Colon (tissue), 2 donors: ENCODE results near the gene NNAT.

Source experiments
- FAIRE-seq: peaks from 2 replicates; lab custom pipeline; 2012; peaks lifted over from hg19 to GRCh38; lab: Jason Lieb, UNC
- donor health status: control.
- donor health status: control.

NNAT gene

DNA sequence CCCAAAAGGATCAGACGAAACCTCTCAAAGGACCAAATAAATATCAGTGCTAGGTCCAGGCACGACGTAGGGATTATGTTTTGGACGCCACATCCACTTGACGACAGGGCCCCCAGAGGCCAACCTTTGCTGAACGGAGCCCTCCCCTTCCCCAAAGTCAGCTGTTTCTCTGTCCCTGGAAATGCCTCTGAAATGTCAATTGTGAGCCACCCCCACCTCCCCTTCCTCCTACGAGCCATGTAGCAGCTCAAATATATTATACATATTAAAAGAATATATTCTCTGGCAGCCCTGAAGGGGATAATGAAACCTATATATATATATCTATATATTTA lies 46.2 kb downstream of the NNAT start:
- no peak for FAIRE-seq

DNA sequence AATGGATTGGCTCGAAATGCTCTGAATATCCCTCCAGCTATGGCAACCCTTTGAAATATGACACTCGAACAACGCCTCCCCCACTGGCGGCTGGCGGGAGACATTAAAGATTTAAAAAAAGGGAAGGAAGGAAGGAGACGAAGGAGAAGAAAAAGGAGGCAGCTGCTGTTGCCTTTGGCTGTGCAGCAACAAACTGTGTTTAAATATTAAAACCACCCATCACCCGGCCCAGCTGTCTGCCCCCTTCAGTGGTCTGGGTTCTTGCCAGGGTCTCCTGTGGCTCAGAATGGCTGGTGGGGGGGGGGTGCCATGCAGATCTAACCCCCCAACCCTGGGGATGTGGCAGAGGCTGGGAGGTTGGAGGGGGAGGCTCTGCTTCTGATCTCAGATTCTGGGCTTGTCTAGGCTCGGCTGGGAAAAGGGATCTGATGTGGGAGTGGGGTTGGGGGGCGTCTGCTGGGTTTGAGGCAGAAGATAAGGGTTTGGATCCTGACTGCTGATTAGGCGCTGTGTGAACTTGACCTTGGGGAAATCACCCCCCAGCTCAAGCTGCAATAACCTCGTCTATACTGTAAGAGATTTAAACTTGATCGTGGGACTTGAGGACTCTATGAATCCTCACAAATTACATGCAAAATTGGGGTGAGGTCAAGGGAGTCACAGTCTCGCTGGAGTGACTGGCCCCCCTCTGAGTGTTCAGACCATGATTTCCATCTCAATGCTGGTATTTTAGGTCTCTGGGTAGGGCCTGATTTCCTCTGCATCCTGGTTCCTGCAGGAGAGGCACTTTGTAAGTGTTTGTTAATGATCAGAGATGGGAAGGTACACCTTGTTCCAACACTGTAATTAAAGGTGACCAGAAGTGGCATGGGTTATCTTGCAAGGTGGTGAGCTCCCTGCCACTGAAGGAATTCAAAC lies 46.9 kb downstream of the NNAT start:
- FAIRE-seq: no peak

DNA sequence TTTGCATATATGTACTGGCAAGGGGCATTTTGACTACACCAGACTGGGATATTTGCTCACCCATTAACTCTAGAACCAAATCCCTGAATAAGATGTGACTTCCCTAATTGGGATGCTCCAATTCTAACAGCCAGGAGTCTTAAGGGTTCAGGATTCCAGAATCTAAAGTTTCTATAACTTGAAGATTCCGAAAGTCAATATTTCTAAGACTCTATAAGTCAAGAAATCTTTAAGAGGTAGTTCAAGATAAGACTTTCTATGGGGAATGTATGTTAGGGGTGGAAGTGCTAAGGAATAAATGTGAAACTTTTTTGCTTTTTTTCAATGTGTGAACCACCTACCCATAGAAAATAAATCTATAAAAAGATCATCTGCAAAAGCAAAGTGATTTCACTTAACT lies 49.4 kb downstream of the NNAT start:
- no peak for FAIRE-seq

DNA sequence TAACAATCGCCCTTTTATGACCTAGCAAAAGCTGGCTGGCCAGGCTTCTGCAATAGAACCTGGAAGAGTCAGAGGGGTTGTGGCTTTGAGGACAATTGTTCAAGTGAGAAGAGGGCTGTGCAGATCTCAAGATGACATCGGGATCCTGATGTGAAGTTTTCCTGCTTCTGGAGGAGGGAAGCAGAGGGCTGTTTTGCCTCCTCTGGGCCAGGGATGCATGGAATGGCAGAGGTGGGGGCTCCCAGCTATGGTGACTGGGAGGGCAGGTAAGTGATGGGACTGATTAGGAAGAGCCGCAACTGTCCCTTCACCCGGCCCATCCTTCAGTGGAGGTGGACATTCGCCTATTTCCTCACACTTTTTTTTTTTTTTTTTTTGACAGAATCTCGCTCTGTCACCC lies 50.0 kb downstream of the NNAT start:
- no peak for FAIRE-seq
